Trophoblast cell (in vitro differentiated cells and primary cell): ENCODE data around the gene RNF141.

Experiments
- DNase-seq, 2 donors: peaks; one replicate each; pipeline ENCODE4 v3.0.0-alpha.2; 2016
- H2AFZ ChIP-seq: 2 replicates; pipeline ENCODE4 v1.6.1; 2013; ENCODE audit warnings: low read length, moderate library complexity, mild to moderate bottlenecking; ENCODE audit not compliant: insufficient read depth, poor library complexity
- H2AK5ac ChIP-seq: 2 replicates; pipeline ENCODE4 v1.6.1; 2013; ENCODE audit warnings: mild to moderate bottlenecking, low read length
- H2BK120ac ChIP-seq: 2 replicates; pipeline ENCODE4 v1.6.1; 2013; ENCODE audit warnings: low read length, mild to moderate bottlenecking, moderate library complexity; ENCODE audit not compliant: insufficient read depth, poor library complexity
- H2BK12ac ChIP-seq: 2 replicates; pipeline ENCODE4 v1.6.1; 2013; ENCODE audit warnings: mild to moderate bottlenecking, low read length, moderate library complexity
- H2BK5ac ChIP-seq: 2 replicates; pipeline ENCODE4 v1.6.1; 2013; ENCODE audit warnings: low read length, low read depth, moderate library complexity, mild to moderate bottlenecking; ENCODE audit not compliant: poor library complexity
- H3K14ac ChIP-seq: 2 replicates; pipeline ENCODE4 v1.6.1; 2013; ENCODE audit warnings: mild to moderate bottlenecking, low read length
- H3K18ac ChIP-seq: 2 replicates; pipeline ENCODE4 v1.6.1; 2013; ENCODE audit warnings: mild to moderate bottlenecking, low read length
- H3K23ac ChIP-seq: 2 replicates; pipeline ENCODE4 v1.6.1; 2013; ENCODE audit warnings: low read length
- H3K27ac ChIP-seq: 2 replicates; pipeline ENCODE4 v1.5.1; 2013; ENCODE audit warnings: low read depth, mild to moderate bottlenecking, inconsistent platforms, low read length, moderate library complexity
- H3K27me3 ChIP-seq: 2 replicates; pipeline ENCODE4 v1.6.1; 2013; ENCODE audit warnings: inconsistent platforms, mild to moderate bottlenecking, low read length, moderate library complexity; ENCODE audit not compliant: insufficient read depth
- H3K36me3 ChIP-seq, 2 experiments: 1 replicate in 1 of 2; 2 replicates in 1 of 2; pipeline ENCODE4 v1.6.1; 2013; ENCODE audit warnings: low read length in 2 of 2, mild to moderate bottlenecking in 2 of 2, moderate library complexity in 1 of 2; ENCODE audit not compliant: insufficient read depth in 2 of 2, control insufficient read depth in 1 of 2
- H3K4ac ChIP-seq: 2 replicates; pipeline ENCODE4 v1.6.1; 2013; ENCODE audit warnings: low read depth, mild to moderate bottlenecking, low read length, moderate library complexity
- H3K4me1 ChIP-seq, 2 experiments: 1 replicate in 1 of 2; 2 replicates in 1 of 2; pipeline ENCODE4 v1.6.1; 2013; ENCODE audit warnings: low read length in 2 of 2, mild to moderate bottlenecking in 2 of 2, moderate library complexity in 1 of 2; ENCODE audit not compliant: insufficient read depth in 2 of 2, control insufficient read depth in 1 of 2
- H3K4me2 ChIP-seq: 2 replicates; pipeline ENCODE4 v1.6.1; 2013; ENCODE audit warnings: inconsistent platforms, mild to moderate bottlenecking, low read length, moderate library complexity
- H3K4me3 ChIP-seq: 2 replicates; pipeline ENCODE4 v1.5.1; 2013; ENCODE audit warnings: mild to moderate bottlenecking, low read depth, low read length, inconsistent platforms
- H3K79me1 ChIP-seq: one replicate; pipeline ENCODE4 v1.6.1; 2013; ENCODE audit warnings: low read length
- H3K79me2 ChIP-seq: 2 replicates; pipeline ENCODE4 v1.6.1; 2013; ENCODE audit warnings: low read length, mild to moderate bottlenecking; ENCODE audit not compliant: control insufficient read depth, insufficient read depth, poor library complexity
- H3K9ac ChIP-seq: 2 replicates; pipeline ENCODE4 v1.6.1; 2013; ENCODE audit warnings: mild to moderate bottlenecking, low read length
- H3K9me3 ChIP-seq: 2 replicates; pipeline ENCODE4 v1.6.1; 2013; ENCODE audit warnings: low read depth, mild to moderate bottlenecking, control low read depth, inconsistent platforms, low read length; ENCODE audit not compliant: insufficient read depth
- H4K12ac ChIP-seq: 2 replicates; pipeline ENCODE4 v1.6.1; 2013; ENCODE audit warnings: low read depth, mild to moderate bottlenecking, low read length, moderate library complexity
- H4K8ac ChIP-seq: 2 replicates; pipeline ENCODE4 v1.6.1; 2013; ENCODE audit warnings: low read depth, mild to moderate bottlenecking, low read length, moderate library complexity
- H4K91ac ChIP-seq: one replicate; pipeline ENCODE4 v1.6.1; 2013; ENCODE audit warnings: low read depth, mild to moderate bottlenecking, low read length, moderate library complexity
- WGBS: extraction: QIAGEN DNeasy Blood & Tissue Kit; methylation state at CpG from one replicate; pipeline ENCODE4 v1.1.7; 2013; ENCODE audit warnings: missing lambda C conversion rate; ENCODE audit not compliant: insufficient read length, insufficient coverage; ENCODE audit errors: extremely low coverage; 5-methylcytosine and 5-hydroxymethylcytosine counted together

RNF141 gene

GRCh38 chr11:10561947-10562346, 21.0 kb upstream of the RNF141 start:
- no peak overlapping the region for H2AK5ac ChIP-seq
- H3K27ac ChIP-seq = no peak overlapping the region

GRCh38 chr11:10561043-10561818, 20.2 kb upstream of the RNF141 start:
- no peak overlapping the region for H3K4me2 ChIP-seq
- H3K14ac ChIP-seq = no peak overlapping the region
- no peak overlapping the region for H3K9ac ChIP-seq
- no peaks in the 10 kb centered on the region for H3K27me3 ChIP-seq
- H4K91ac ChIP-seq = no peak overlapping the region
- no peaks in the 10 kb centered on the region for H3K79me1 ChIP-seq
- no peak overlapping the region for H3K4me3 ChIP-seq
- no peak overlapping the region for H3K4ac ChIP-seq
- no peak overlapping the region for H3K18ac ChIP-seq
- WGBS = no CpG with 5 or more reads among the region's 3 CpGs
- H3K23ac ChIP-seq = no peak overlapping the region
- no peak overlapping the region for H4K12ac ChIP-seq
- no peak overlapping the region for H4K8ac ChIP-seq
- no peaks in the 10 kb centered on the region for H3K9me3 ChIP-seq
- no peaks in the 10 kb centered on the region for H3K36me3 ChIP-seq
- DNase-seq = no peak
- no peaks in the 10 kb centered on the region for H3K4me1 ChIP-seq
- no peaks in the 10 kb centered on the region for H3K79me2 ChIP-seq
- H2AK5ac ChIP-seq = no peak overlapping the region
- no peak overlapping the region for H3K27ac ChIP-seq
- H2BK120ac ChIP-seq = no peak overlapping the region
- no peak overlapping the region for H2AFZ ChIP-seq
- H2BK12ac ChIP-seq = no peak overlapping the region
- H2BK5ac ChIP-seq = no peak overlapping the region

More at GRCh38 chr11:10561947-10562346, 21.0 kb upstream of the RNF141 start:
- Histone ChIP-seq H3K36me3 (no peaks in the 10 kb centered on the region), H3K79me1 (no peaks in the 10 kb centered on the region), H3K4me2 (no peak overlapping the region), H3K79me2 (no peaks in the 10 kb centered on the region), H2AFZ (no peak overlapping the region), H3K14ac (no peak overlapping the region), H2BK12ac (no peak overlapping the region), H3K27me3 (no peaks in the 10 kb centered on the region), H3K18ac (no peak overlapping the region), H3K9ac (no peak overlapping the region), H4K91ac (no peak overlapping the region), H3K4me1 (no peaks in the 10 kb centered on the region), H4K12ac (no peak overlapping the region), H3K9me3 (no peaks in the 10 kb centered on the region), H2BK120ac (no peak overlapping the region), H4K8ac (no peak overlapping the region), H3K4ac (no peak overlapping the region), H2BK5ac (no peak overlapping the region), H3K4me3 (no peak overlapping the region), H3K23ac (no peak overlapping the region)
- no peak for DNase-seq
- no CpG with 5 or more reads among the region's 1 CpG for WGBS

DNA sequence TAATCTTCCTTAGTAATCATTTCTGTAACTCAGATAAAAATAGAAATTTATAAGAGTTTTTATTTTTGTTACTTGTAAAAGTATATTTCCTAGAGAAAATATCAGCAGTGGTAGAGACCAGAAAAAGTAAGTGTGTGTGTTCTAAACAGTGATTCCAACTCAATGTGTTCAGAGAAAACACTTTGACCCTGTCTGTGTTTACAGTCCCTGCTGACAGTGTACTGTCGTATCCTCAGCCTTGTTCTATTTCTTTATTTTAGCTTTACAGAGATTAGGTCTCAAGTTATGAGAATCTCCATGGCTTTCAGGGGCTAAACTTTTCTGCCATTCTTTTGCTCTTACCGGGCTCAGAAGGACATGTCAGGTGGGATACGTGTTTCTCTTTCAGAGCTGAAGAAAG, 17.3 kb upstream of the RNF141 start:
- Histone ChIP-seq H4K91ac (no peak overlapping the region), H3K27me3 (no peaks in the 10 kb centered on the region), H3K4me3 (no peak overlapping the region), H3K79me2 (no peaks in the 10 kb centered on the region), H2BK120ac (no peak overlapping the region), H3K23ac (no peak overlapping the region), H3K27ac (no peak overlapping the region), H2BK5ac (no peak overlapping the region), H2AFZ (no peak overlapping the region), H2BK12ac (no peak overlapping the region), H3K36me3 (no peaks in the 10 kb centered on the region), H3K4me2 (no peak overlapping the region), H2AK5ac (no peak overlapping the region), H3K4ac (no peak overlapping the region), H3K79me1 (no peaks in the 10 kb centered on the region), H3K4me1 (no peaks in the 10 kb centered on the region), H4K12ac (no peak overlapping the region), H3K18ac (no peak overlapping the region), H3K14ac (no peak overlapping the region), H3K9me3 (no peaks in the 10 kb centered on the region), H4K8ac (no peak overlapping the region), H3K9ac (no peak overlapping the region)
- no peak for DNase-seq
- no CpG with 5 or more reads among the region's 3 CpGs for WGBS

GRCh38 chr11:10556590-10556989, 15.6 kb upstream of the RNF141 start:
- H3K27me3 ChIP-seq = no peaks in the 10 kb centered on the region
- no peak overlapping the region for H2AFZ ChIP-seq
- H4K91ac ChIP-seq = no peak overlapping the region
- no peak overlapping the region for H3K23ac ChIP-seq
- H3K4me2 ChIP-seq = no peak overlapping the region
- no peaks in the 10 kb centered on the region for H3K79me2 ChIP-seq
- H3K79me1 ChIP-seq = no peaks in the 10 kb centered on the region
- peak in 1 of 2 donors; percentile 19 for DNase-seq
- H3K36me3 ChIP-seq = no peaks in the 10 kb centered on the region
- WGBS = no CpG with 5 or more reads among the region's 1 CpG
- H4K12ac ChIP-seq = no peak overlapping the region
- H3K27ac ChIP-seq = no peak overlapping the region
- H3K14ac ChIP-seq = no peak overlapping the region
- H3K9me3 ChIP-seq = no peaks in the 10 kb centered on the region
- H3K4me1 ChIP-seq = no peaks in the 10 kb centered on the region
- no peak overlapping the region for H3K9ac ChIP-seq
- no peak overlapping the region for H2BK5ac ChIP-seq
- H2BK120ac ChIP-seq = no peak overlapping the region
- H3K18ac ChIP-seq = no peak overlapping the region
- H3K4me3 ChIP-seq = no peak overlapping the region
- H2BK12ac ChIP-seq = no peak overlapping the region
- H3K4ac ChIP-seq = no peak overlapping the region
- H4K8ac ChIP-seq = no peak overlapping the region
- no peak overlapping the region for H2AK5ac ChIP-seq
